HEK293 (cell line): ENCODE data around the gene GPBP1.

ENCODE experiments used
- CTCF ChIA-PET: fragments of 350-600 bp; formaldehyde crosslinking; extraction: SDS; loops from one replicate; lab custom pipeline; 2021; ENCODE audit warnings: antibody characterized with exemption; lab: Yijun Ruan, JAX
- POLR2A ChIA-PET: fragments of 300-600 bp; formaldehyde crosslinking; extraction: SDS; loops from one replicate; lab custom pipeline; 2020; ENCODE audit warnings: antibody characterized with exemption, inconsistent platforms; lab: Yijun Ruan, JAX
- H3K27ac ChIP-seq: fragments of 200-500 bp; sonication (Bioruptor generic); 2 replicates; pipeline ENCODE4 v1.5.1; 2014; ENCODE audit warnings: low read depth, low read length, control low read depth, inconsistent platforms; ENCODE audit errors: extremely low read depth
- H3K36me3 ChIP-seq, 2 experiments: fragments of 200-500 bp in 1 of 2; sonication (Bioruptor generic) in 1 of 2; 1 replicate in 1 of 2; 2 replicates in 1 of 2; pipeline ENCODE4 v1.5.1; 2014 to 2017; ENCODE audit warnings: inconsistent platforms in 2 of 2, low read length in 2 of 2; ENCODE audit not compliant: control insufficient read depth in 2 of 2, insufficient read depth in 1 of 2
- H3K4me1 ChIP-seq: fragments of 200-500 bp; sonication (Bioruptor generic); 2 replicates; pipeline ENCODE4 v1.5.1; 2014; ENCODE audit warnings: mild to moderate bottlenecking, low read length, inconsistent platforms; ENCODE audit not compliant: control insufficient read depth, insufficient read depth
- H3K4me3 ChIP-seq: 2 replicates; pipeline ENCODE4 v1.5.1; 2011; ENCODE audit warnings: low read depth, mild to moderate bottlenecking, control low read depth, low read length, moderate library complexity
- H3K9me3 ChIP-seq: fragments of 200-500 bp; sonication (Bioruptor generic); 2 replicates; pipeline ENCODE4 v1.5.1; 2014; ENCODE audit warnings: low read depth, low read length, inconsistent platforms; ENCODE audit not compliant: control insufficient read depth, insufficient read depth
- KLF1 ChIP-seq: fragments of 450-650 bp; formaldehyde crosslinking; IDR thresholded peaks from 2 replicates; pipeline ENCODE4 v1.5.1; 2016; ENCODE audit warnings: missing biosample characterization, missing genetic modification characterization
- MYNN ChIP-seq: fragments of 450-650 bp; formaldehyde crosslinking; IDR thresholded peaks from 2 replicates; pipeline ENCODE4 v1.5.1; 2016; ENCODE audit warnings: missing biosample characterization, missing genetic modification characterization, borderline replicate concordance
- PRDM1 ChIP-seq: fragments of 450-650 bp; formaldehyde crosslinking; IDR thresholded peaks from 2 replicates; pipeline ENCODE4; 2016; ENCODE audit warnings: missing biosample characterization, missing genetic modification characterization
- SALL2 ChIP-seq: fragments of 450-650 bp; formaldehyde crosslinking; IDR thresholded peaks from 2 replicates; pipeline ENCODE4 v1.5.0; 2017; ENCODE audit warnings: missing biosample characterization, mild to moderate bottlenecking, missing genetic modification characterization, borderline replicate concordance
- SCRT1 ChIP-seq: fragments of 450-650 bp; formaldehyde crosslinking; IDR thresholded peaks from 2 replicates; pipeline ENCODE4 v1.5.1; 2016; ENCODE audit warnings: missing biosample characterization, missing genetic modification characterization, borderline replicate concordance
- SCRT2 ChIP-seq: fragments of 450-650 bp; formaldehyde crosslinking; IDR thresholded peaks from 2 replicates; pipeline ENCODE4 v1.5.1; 2016; ENCODE audit warnings: missing biosample characterization, missing genetic modification characterization
- YY2 ChIP-seq: fragments of 450-650 bp; formaldehyde crosslinking; IDR thresholded peaks from 2 replicates; pipeline ENCODE4 v1.5.1; 2016; ENCODE audit warnings: missing biosample characterization, missing genetic modification characterization
- ZBTB21 ChIP-seq: fragments of 450-650 bp; formaldehyde crosslinking; IDR thresholded peaks from 2 replicates; pipeline ENCODE4 v1.5.1; 2017; ENCODE audit warnings: missing biosample characterization, missing genetic modification characterization
- ZNF184 ChIP-seq: fragments of 450-650 bp; IDR thresholded peaks from 2 replicates; pipeline ENCODE4 v1.5.1; 2018; ENCODE audit warnings: missing biosample characterization, mild to moderate bottlenecking, missing genetic modification characterization
- ZNF202 ChIP-seq: fragments of 450-650 bp; formaldehyde crosslinking; IDR thresholded peaks from 2 replicates; pipeline ENCODE4 v1.5.1; 2016; ENCODE audit warnings: missing biosample characterization, missing genetic modification characterization, borderline replicate concordance
- ZNF248 ChIP-seq: fragments of 450-650 bp; formaldehyde crosslinking; IDR thresholded peaks from 2 replicates; pipeline ENCODE4 v1.5.1; 2017; ENCODE audit warnings: missing biosample characterization, missing genetic modification characterization
- ZNF302 ChIP-seq: fragments of 450-650 bp; formaldehyde crosslinking; IDR thresholded peaks from 2 replicates; pipeline ENCODE4 v1.5.1; 2016; ENCODE audit warnings: missing biosample characterization, missing genetic modification characterization, low read depth
- ZNF335 ChIP-seq: fragments of 450-650 bp; formaldehyde crosslinking; conservative IDR thresholded peaks from 2 replicates; pipeline ENCODE4 v1.5.1; 2016; ENCODE audit warnings: missing biosample characterization, missing genetic modification characterization
- ZNF366 ChIP-seq: fragments of 450-650 bp; formaldehyde crosslinking; conservative IDR thresholded peaks from 2 replicates; pipeline ENCODE4 v1.5.1; 2016; ENCODE audit warnings: missing biosample characterization, missing genetic modification characterization
- ZNF423 ChIP-seq: fragments of 450-650 bp; formaldehyde crosslinking; IDR thresholded peaks from 2 replicates; pipeline ENCODE4 v1.5.1; 2016; ENCODE audit warnings: missing biosample characterization, missing genetic modification characterization
- ZNF426 ChIP-seq: fragments of 450-650 bp; formaldehyde crosslinking; IDR thresholded peaks from 2 replicates; pipeline ENCODE4 v1.5.1; 2017; ENCODE audit warnings: missing biosample characterization, missing genetic modification characterization, mild to moderate bottlenecking, inconsistent platforms, moderate library complexity
- ZNF629 ChIP-seq: fragments of 450-650 bp; formaldehyde crosslinking; IDR thresholded peaks from 2 replicates; pipeline ENCODE4 v1.5.1; 2017; ENCODE audit warnings: missing biosample characterization, missing genetic modification characterization
- ZNF654 ChIP-seq: fragments of 450-650 bp; formaldehyde crosslinking; IDR thresholded peaks from 2 replicates; pipeline ENCODE4 v1.5.1; 2016; ENCODE audit warnings: low read depth, missing biosample characterization, missing genetic modification characterization
- ZNF658 ChIP-seq: fragments of 450-650 bp; formaldehyde crosslinking; IDR thresholded peaks from 2 replicates; pipeline ENCODE4; 2016; ENCODE audit warnings: missing biosample characterization, missing genetic modification characterization
- ZNF660 ChIP-seq: fragments of 450-650 bp; IDR thresholded peaks from 2 replicates; pipeline ENCODE4 v1.5.1; 2018; ENCODE audit warnings: missing biosample characterization, mild to moderate bottlenecking, missing genetic modification characterization
- ZNF664 ChIP-seq: fragments of 450-650 bp; formaldehyde crosslinking; IDR thresholded peaks from 2 replicates; pipeline ENCODE4 v1.5.1; 2016; ENCODE audit warnings: missing biosample characterization, missing genetic modification characterization
- ZXDB ChIP-seq: fragments of 450-650 bp; formaldehyde crosslinking; IDR thresholded peaks from 2 replicates; pipeline ENCODE4 v1.5.1; 2016; ENCODE audit warnings: missing biosample characterization, missing genetic modification characterization
- TF ChIP-seq, protein P1 (sequence below): fragments of 450-650 bp; formaldehyde crosslinking; IDR thresholded peaks from 2 replicates; pipeline ENCODE4 v1.5.1; 2016; ENCODE audit warnings: missing biosample characterization, missing genetic modification characterization
- TF ChIP-seq, protein P2 (sequence below): fragments of 450-650 bp; formaldehyde crosslinking; IDR thresholded peaks from 2 replicates; pipeline ENCODE4 v1.5.1; 2016; ENCODE audit warnings: missing biosample characterization, missing genetic modification characterization
- TF ChIP-seq, protein P3 (sequence below): fragments of 450-650 bp; formaldehyde crosslinking; IDR thresholded peaks from 2 replicates; pipeline ENCODE4 v1.5.1; 2016; ENCODE audit warnings: missing biosample characterization, missing genetic modification characterization, borderline replicate concordance
- TF ChIP-seq, protein P4 (sequence below): fragments of 450-650 bp; formaldehyde crosslinking; IDR thresholded peaks from 2 replicates; pipeline ENCODE4 v1.5.1; 2016; ENCODE audit warnings: missing biosample characterization, missing genetic modification characterization

The GPBP1 gene

DNA sequence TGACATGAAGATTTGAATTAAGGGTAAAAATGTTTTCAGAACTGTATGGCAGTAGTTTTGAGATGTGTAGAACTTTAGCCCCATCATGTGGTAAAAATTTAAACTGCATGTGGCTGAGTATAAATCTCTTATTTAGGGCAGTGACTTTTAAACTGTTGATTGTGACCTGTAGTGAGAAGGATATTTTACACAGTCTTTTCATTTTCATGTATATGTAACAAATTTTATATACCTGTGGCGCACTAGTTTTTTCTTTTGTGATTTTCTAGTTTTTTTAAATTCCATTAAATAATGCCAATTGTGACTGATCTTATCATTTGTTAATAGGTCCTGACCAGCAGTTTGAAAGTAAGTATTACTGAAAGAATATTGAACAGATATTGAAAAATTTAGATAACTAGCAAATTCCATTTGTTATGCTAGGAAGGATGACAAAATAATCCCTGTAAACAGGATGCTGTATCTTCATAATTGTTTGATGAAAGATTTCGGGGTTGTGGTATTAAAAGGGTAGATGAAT, 47.2 kb downstream of the GPBP1 start:
- H3K36me3 ChIP-seq, result peaks cover 24 to 28% of the 10 kb centered on the region in 2 experiments; a peak in 2 of 3 replicates
- H3K4me3 ChIP-seq, result no peak overlapping the region
- H3K4me1 ChIP-seq, result no peaks in the 10 kb centered on the region
- POLR2A ChIA-PET, result no interaction called here
- no peaks in the 10 kb centered on the region for H3K9me3 ChIP-seq
- no peak for TF ChIP-seq ZNF335 (tag by site-specific recombination)
- peak; percentile 86 for TF ChIP-seq ZNF654 (tag by site-specific recombination)
- TF ChIP-seq SCRT1 (tag by site-specific recombination), result peak; percentile 65
- TF ChIP-seq, protein P1, sequence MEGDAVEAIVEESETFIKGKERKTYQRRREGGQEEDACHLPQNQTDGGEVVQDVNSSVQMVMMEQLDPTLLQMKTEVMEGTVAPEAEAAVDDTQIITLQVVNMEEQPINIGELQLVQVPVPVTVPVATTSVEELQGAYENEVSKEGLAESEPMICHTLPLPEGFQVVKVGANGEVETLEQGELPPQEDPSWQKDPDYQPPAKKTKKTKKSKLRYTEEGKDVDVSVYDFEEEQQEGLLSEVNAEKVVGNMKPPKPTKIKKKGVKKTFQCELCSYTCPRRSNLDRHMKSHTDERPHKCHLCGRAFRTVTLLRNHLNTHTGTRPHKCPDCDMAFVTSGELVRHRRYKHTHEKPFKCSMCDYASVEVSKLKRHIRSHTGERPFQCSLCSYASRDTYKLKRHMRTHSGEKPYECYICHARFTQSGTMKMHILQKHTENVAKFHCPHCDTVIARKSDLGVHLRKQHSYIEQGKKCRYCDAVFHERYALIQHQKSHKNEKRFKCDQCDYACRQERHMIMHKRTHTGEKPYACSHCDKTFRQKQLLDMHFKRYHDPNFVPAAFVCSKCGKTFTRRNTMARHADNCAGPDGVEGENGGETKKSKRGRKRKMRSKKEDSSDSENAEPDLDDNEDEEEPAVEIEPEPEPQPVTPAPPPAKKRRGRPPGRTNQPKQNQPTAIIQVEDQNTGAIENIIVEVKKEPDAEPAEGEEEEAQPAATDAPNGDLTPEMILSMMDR, result peak; percentile 64
- TF ChIP-seq ZNF366 (tag by site-specific recombination), result 0 out of 2 replicates have a peak, but pooled peaks have one; percentile 26
- TF ChIP-seq ZNF629 (tag by site-specific recombination), result 0 out of 2 replicates have a peak, but pooled peaks have one; percentile 10
- TF ChIP-seq ZXDB (tag by site-specific recombination), result no peak
- TF ChIP-seq YY2 (tag by site-specific recombination), result no peak
- TF ChIP-seq, protein P2, sequence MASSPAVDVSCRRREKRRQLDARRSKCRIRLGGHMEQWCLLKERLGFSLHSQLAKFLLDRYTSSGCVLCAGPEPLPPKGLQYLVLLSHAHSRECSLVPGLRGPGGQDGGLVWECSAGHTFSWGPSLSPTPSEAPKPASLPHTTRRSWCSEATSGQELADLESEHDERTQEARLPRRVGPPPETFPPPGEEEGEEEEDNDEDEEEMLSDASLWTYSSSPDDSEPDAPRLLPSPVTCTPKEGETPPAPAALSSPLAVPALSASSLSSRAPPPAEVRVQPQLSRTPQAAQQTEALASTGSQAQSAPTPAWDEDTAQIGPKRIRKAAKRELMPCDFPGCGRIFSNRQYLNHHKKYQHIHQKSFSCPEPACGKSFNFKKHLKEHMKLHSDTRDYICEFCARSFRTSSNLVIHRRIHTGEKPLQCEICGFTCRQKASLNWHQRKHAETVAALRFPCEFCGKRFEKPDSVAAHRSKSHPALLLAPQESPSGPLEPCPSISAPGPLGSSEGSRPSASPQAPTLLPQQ, result 0 out of 2 replicates have a peak, but pooled peaks have one; percentile 6
- peak; percentile 92 for TF ChIP-seq SCRT2
- 0 out of 2 replicates have a peak, but pooled peaks have one; percentile 56 for TF ChIP-seq ZNF660 (tag by site-specific recombination)
- TF ChIP-seq PRDM1 (tag by site-specific recombination), result 0 out of 2 replicates have a peak, but pooled peaks have one; percentile 3
- TF ChIP-seq, all 188 proteins: peak for 9
- H3K27ac ChIP-seq, result no peak overlapping the region
- CTCF ChIA-PET, result no interaction called here

DNA sequence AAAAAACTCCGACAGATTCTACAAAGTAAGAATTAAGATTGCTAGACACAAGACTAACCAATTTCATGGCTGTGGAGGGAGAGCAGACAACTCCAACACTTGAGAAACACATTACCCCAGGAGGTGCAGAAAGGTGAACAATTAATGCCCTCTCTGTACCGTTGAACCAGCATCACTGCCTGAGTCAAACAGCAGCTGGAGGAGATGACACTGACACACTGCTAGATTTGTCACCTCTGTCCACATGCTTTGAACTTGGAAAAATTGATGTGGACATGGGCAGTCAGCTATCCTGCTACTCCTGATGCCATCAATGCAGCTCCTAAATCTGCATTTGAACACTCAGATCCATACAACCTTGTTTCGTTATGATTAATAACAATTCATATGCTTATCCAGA, 51.7 kb downstream of the GPBP1 start:
- Histone ChIP-seq H3K9me3 (no peaks in the 10 kb centered on the region), H3K4me3 (no peak overlapping the region), H3K4me1 (no peaks in the 10 kb centered on the region), H3K27ac (no peak overlapping the region), H3K36me3 (peaks cover 15 to 16% of the 10 kb centered on the region in 2 experiments)
- ChIA-PET POLR2A (no interaction called here), CTCF (no interaction called here)
- TF ChIP-seq ZNF184 (no peak), ZNF426 (tag by site-specific recombination) (no peak), ZBTB21 (tag by site-specific recombination) (no peak), MYNN (no peak), ZNF248 (tag by site-specific recombination) (no peak), KLF1 (tag by site-specific recombination) (no peak), SALL2 (tag by site-specific recombination) (no peak), ZNF202 (tag by site-specific recombination) (no peak), ZNF302 (tag by site-specific recombination) (no peak), ZNF664 (tag by site-specific recombination) (no peak), ZNF658 (tag by site-specific recombination) (no peak), ZNF423 (tag by site-specific recombination) (no peak)
- TF ChIP-seq, protein P3, sequence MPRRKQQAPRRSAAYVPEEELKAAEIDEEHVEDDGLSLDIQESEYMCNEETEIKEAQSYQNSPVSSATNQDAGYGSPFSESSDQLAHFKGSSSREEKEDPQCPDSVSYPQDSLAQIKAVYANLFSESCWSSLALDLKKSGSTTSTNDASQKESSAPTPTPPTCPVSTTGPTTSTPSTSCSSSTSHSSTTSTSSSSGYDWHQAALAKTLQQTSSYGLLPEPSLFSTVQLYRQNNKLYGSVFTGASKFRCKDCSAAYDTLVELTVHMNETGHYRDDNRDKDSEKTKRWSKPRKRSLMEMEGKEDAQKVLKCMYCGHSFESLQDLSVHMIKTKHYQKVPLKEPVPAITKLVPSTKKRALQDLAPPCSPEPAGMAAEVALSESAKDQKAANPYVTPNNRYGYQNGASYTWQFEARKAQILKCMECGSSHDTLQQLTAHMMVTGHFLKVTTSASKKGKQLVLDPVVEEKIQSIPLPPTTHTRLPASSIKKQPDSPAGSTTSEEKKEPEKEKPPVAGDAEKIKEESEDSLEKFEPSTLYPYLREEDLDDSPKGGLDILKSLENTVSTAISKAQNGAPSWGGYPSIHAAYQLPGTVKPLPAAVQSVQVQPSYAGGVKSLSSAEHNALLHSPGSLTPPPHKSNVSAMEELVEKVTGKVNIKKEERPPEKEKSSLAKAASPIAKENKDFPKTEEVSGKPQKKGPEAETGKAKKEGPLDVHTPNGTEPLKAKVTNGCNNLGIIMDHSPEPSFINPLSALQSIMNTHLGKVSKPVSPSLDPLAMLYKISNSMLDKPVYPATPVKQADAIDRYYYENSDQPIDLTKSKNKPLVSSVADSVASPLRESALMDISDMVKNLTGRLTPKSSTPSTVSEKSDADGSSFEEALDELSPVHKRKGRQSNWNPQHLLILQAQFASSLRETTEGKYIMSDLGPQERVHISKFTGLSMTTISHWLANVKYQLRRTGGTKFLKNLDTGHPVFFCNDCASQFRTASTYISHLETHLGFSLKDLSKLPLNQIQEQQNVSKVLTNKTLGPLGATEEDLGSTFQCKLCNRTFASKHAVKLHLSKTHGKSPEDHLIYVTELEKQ (tag by site-specific recombination), result no peak
- TF ChIP-seq, protein P4, sequence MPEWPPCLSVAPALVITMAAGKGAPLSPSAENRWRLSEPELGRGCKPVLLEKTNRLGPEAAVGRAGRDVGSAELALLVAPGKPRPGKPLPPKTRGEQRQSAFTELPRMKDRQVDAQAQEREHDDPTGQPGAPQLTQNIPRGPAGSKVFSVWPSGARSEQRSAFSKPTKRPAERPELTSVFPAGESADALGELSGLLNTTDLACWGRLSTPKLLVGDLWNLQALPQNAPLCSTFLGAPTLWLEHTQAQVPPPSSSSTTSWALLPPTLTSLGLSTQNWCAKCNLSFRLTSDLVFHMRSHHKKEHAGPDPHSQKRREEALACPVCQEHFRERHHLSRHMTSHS (tag by site-specific recombination), result no peak
